HG03520 (cell line): ENCODE measurements around the gene CRMP1.

Experiments
- ATAC-seq: cut with Tn5 transposase; IDR thresholded peaks from one replicate; pipeline ENCODE4 v1.9.1; 2021; ENCODE audit warnings: mild to moderate bottlenecking, moderate library complexity; ENCODE audit not compliant: unreplicated experiment

CRMP1 gene

GRCh38 chr4:5774416-5775036 is 118.4 kb downstream of the CRMP1 start:
- ATAC-seq: no peak

- ATAC-seq: no peak
These were observed 119.7 kb downstream of the CRMP1 start for GRCh38 chr4:5773271-5773555.

- no peak for ATAC-seq
These were observed 120.2 kb downstream of the CRMP1 start for GRCh38 chr4:5772528-5773270.
